Psoas muscle (tissue), 8 donors: ENCODE results near the gene IER5L. TPM values are rescaled to one million over a fixed set of nuclear protein-coding genes. Genes with fewer than 3 reads are reported as not detected.
A peak's percentile ranks its signal among the peaks of the same experiment; 100 is the strongest.

Experiments used
- ATAC-seq, 4 donors: fragments of 200-7000 bp; cut with Tn5 transposase; one replicate each; pipeline ENCODE4 v1.9.1; 2020; ENCODE audit warnings: moderate library complexity in 3 of 4, mild to moderate bottlenecking in 2 of 4
- DNase-seq, 2 donors: peaks; one replicate each; pipeline ENCODE4 v3.0.0-alpha.2; 2020
- H3K27ac ChIP-seq: fragments of 200-600 bp; one replicate; pipeline ENCODE4 v1.8.0; 2022
- H3K27me3 ChIP-seq, 3 donors: fragments of 200-600 bp in 1 of 3; one replicate each; pipeline versions ENCODE4 v1.6.1 to v1.8.0; 2013 to 2022; ENCODE audit warnings: low read length in 2 of 3, mild to moderate bottlenecking in 2 of 3, moderate library complexity in 1 of 3; ENCODE audit not compliant: insufficient read depth in 3 of 3
- H3K36me3 ChIP-seq, 2 donors: fragments of 200-600 bp in 1 of 2; one replicate each; pipeline versions ENCODE4 v1.6.1 to v1.8.0; 2013 to 2022; ENCODE audit warnings: low read depth in 1 of 2, mild to moderate bottlenecking in 1 of 2, moderate library complexity in 1 of 2; ENCODE audit not compliant: insufficient read depth in 1 of 2
- H3K4me1 ChIP-seq: fragments of 200-600 bp; one replicate; pipeline ENCODE4 v1.8.0; 2022
- H3K4me3 ChIP-seq: fragments of 200-600 bp; one replicate; pipeline ENCODE4 v1.8.0; 2022; ENCODE audit warnings: mild to moderate bottlenecking
- H3K9me3 ChIP-seq: fragments of 200-600 bp; one replicate; pipeline ENCODE4 v1.8.0; 2022
- CTCF ChIP-seq: fragments of 200-600 bp; IDR thresholded peaks from one replicate; pipeline ENCODE4 v1.8.0; 2022; ENCODE audit warnings: antibody characterized with exemption
- WGBS, 3 donors: extraction: QIAGEN DNeasy Blood & Tissue Kit; methylation state at CpG; one replicate each; pipeline versions ENCODE4 v1.1.6 to v1.1.7; 2013; 5-methylcytosine and 5-hydroxymethylcytosine counted together
- intact Hi-C, 2 donors: fragments of 100-400 bp; cut with DNase I; formaldehyde crosslinking; loops; one replicate each; pipeline versions ENCODE4 v1.11.0 to v1.14.2; 2022
- polyA plus RNA-seq, 3 donors: library from polyadenylated mRNA; stranded (reverse); fragments of 200-250 nt; gene quantifications; one replicate each; pipeline ENCODE4 v1.2.3, GENCODE V29; 2013
- total RNA-seq, 4 donors: library from RNA; stranded (reverse); fragmentation: NEBNext Ultra II Directional in 2 of 4; extraction: Animal tissue kit (Norgen Biotek cat#: 25700) in 2 of 4; gene quantifications; one replicate each; pipeline versions ENCODE4 v1.2.1 to v1.2.4, GENCODE V29; 2021 to 2023
- donor health status: healthy with polysubstance abuse.
- donor health status: DM: no; HTN: no; CAD: no; lungs with moderate emphysema.
- donor health status: Bipolar disorder and iron deficiency.
- donor health status: healthy.
- donor health status: DM: yes; HTN: yes; CAD: no.
- donor health status: DM: no; HTN: no; CAD: no.
- donor health status: DM: no; HTN: no; CAD: no.
- donor health status: DM: yes; HTN: yes; CAD: no.

IER5L gene
- total and polyA plus RNA-seq, 7 donors: 1.4 to 8.3 (median 3.0) TPM

- Histone ChIP-seq H3K27ac (peak overlapping the region; percentile 98), H3K36me3 (peaks cover 0 to 55% of the 10 kb centered on the region in 2 donors), H3K4me1 (peaks cover 40% of the 10 kb centered on the region), H3K9me3 (no peaks in the 10 kb centered on the region), H3K4me3 (no peak overlapping the region), H3K27me3 (no peaks in the 10 kb centered on the region)
- intact Hi-C loops: loop anchor here (2.0 to 10.0 kb wide), 4 partner anchors 37 to 473 kb away; no protein-coding TSS in a partner anchor
- 63 to 70% (median 69%) methylated on average over 9 of the region's 9 CpGs for WGBS, 3 donors
- DNase-seq (no peak), ATAC-seq (no peak)
- TF ChIP-seq CTCF: no peak
Observed at GRCh38 chr9:129138144-129138462, 40.0 kb downstream of the IER5L start.

- no peak for DNase-seq
- Histone ChIP-seq H3K4me1 (peaks cover 34% of the 10 kb centered on the region), H3K36me3 (peaks cover 0 to 58% of the 10 kb centered on the region in 2 donors), H3K4me3 (no peak overlapping the region), H3K27me3 (no peaks in the 10 kb centered on the region), H3K27ac (peak overlapping the region; percentile 98), H3K9me3 (no peaks in the 10 kb centered on the region)
- intact Hi-C loops: loop anchor here (2.0 to 10.0 kb wide), 4 partner anchors 37 to 473 kb away; no protein-coding TSS in a partner anchor
- TF ChIP-seq CTCF: no peak
- 75 to 82% (median 76%) methylated on average over 19 of the region's 19 CpGs for whole genome bisulfite sequencing, 3 donors
- no peak for ATAC-seq
Observed at GRCh38 chr9:129137292-129138143, 40.5 kb downstream of the IER5L start.

GRCh38 chr9:129136446-129137035 is 41.5 kb downstream of the IER5L start:
- no peak overlapping the region for H3K4me3 ChIP-seq
- DNase-seq (no peak), ATAC-seq (no peak)
- intact Hi-C loops: loop anchor here (5.0 to 10.0 kb wide), 2 partner anchors 121 to 358 kb away; no protein-coding TSS in a partner anchor
- TF ChIP-seq CTCF: no peak
- no peak overlapping the region for H3K27ac ChIP-seq
- peaks cover 29% of the 10 kb centered on the region for H3K4me1 ChIP-seq
- peaks cover 0 to 57% of the 10 kb centered on the region in 2 donors for H3K36me3 ChIP-seq
- WGBS, 3 donors: 81 to 86% (median 83%) methylated on average over 16 of the region's 16 CpGs
- H3K9me3 ChIP-seq: no peaks in the 10 kb centered on the region
- H3K27me3 ChIP-seq: no peaks in the 10 kb centered on the region

- Histone ChIP-seq H3K4me1 (peaks cover 24% of the 10 kb centered on the region), H3K36me3 (peaks cover 0 to 68% of the 10 kb centered on the region in 2 donors), H3K9me3 (no peaks in the 10 kb centered on the region), H3K27ac (no peak overlapping the region), H3K27me3 (no peaks in the 10 kb centered on the region), H3K4me3 (no peak overlapping the region)
- no peak for ATAC-seq
- no peak for TF ChIP-seq CTCF
- intact Hi-C loops: loop anchor here (5.0 to 10.0 kb wide), 2 partner anchors 122 to 359 kb away; no protein-coding TSS in a partner anchor
- 89 to 92% (median 91%) methylated on average over 6 of the region's 6 CpGs for WGBS, 3 donors
- no peak for DNase-seq
Observed at GRCh38 chr9:129135476-129135875, 42.6 kb downstream of the IER5L start.
